HT-29 (cell line): Measurements from ENCODE around the gene MECR. TPM values are rescaled to one million over a fixed set of nuclear protein-coding genes. Genes with fewer than 3 reads are reported as not detected.
"Not testable (repeated sequence)": the region's sequence is repeated elsewhere in the genome, so short reads cannot be mapped to it uniquely, and the experiment has no call there.

ENCODE experiments used
- DNase-seq: peaks from one replicate; pipeline ENCODE4 v3.0.0-alpha.2; 2015; ENCODE audit warnings: low spot score
- total RNA-seq: library from RNA; depleted of rRNA; stranded (reverse); fragments of >200 nt; shearing (Covaris generic); gene quantifications from 2 replicates; pipeline ENCODE4 v1.2.3, GENCODE V29; 2014

The MECR gene
- total RNA-seq, 1 experiment from 2014 or later: 27.8 TPM

DNA sequence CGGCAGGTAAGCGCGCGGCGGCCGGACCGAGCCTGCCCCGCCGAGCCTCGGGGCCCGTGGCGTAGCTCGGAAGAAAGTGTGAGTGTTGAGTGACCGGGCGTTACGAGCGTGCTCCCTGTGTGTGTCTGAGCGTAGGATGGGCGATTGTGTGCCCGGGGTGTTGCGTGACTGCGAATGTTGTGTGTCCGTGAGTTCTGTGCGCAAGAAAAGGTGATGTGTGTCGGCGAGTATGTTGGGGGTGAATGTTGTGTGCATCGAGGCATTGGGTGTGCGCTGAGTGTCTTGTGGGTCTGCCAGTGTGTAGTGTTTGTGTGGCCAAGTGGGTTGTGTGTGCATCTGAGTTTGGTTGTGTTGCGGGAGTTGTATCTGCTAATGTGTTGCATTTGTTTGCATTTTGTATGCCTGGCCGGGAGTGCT is 6.0 kb upstream of the MECR start:
- no peak for DNase-seq

DNA sequence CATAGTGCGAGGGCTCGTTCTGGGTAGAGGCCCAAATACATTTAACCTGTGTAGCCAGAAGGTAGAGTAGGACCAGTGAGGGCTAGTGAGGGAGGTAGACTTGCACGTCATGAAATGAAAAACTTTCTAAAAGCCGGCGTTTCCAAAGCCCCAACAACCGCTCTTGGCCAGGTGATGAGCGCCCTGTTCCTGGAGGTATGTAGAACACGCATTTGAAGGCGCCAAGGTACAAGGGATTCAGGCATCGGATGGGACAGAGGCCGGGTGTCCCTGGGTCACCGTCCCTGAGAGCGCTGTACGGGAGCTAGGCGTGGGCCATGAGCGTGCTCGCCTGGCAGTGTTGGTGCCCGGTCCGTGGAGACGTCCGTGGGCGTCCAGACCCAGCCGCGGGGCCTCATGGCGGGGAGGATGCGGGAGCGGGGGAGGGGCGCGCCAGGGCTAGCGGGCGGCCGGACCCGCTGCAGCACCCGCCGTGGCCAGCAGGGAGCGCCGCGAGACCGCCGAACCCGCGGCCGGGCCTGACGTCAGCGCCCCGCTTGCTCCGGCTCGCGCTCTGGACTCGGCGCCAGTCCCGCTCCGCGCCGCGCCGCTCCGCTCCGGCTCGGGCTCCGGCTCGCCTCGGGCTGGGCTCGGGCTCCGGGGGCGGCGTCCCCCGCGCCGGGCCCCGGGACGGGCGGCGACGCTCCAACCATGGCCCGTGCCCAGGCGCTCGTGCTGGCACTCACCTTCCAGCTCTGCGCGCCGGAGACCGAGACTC is 5.4 kb upstream of the MECR start, which contains the start of gene PTPRU:
Gene PTPRU, plus strand, starts transcription at position 568 of the 757 bp plus-strand sequence. Its CDS starts 123 bp downstream, at position 691.
- peak; percentile 57 for DNase-seq

DNA sequence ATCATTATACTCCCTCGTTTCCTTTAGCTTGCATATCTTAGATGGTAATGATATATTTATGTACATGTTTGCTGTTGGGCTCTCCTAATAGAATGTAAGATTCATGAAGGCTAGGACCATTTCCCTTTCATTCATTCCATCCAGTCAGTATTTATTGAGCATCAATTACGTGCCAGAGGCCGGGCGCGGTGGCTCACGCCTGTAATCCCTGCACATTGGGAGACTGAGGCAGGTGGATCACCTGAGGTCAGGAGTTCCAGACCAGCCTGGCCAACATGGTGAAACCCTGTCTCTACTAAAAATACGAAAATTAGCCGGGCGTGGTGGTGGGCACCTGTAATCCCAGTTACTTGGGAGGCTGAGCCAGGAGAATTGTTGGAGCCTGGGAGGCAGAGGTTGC is 4.1 kb upstream of the MECR start:
- DNase-seq: not testable (repeated sequence)

DNA sequence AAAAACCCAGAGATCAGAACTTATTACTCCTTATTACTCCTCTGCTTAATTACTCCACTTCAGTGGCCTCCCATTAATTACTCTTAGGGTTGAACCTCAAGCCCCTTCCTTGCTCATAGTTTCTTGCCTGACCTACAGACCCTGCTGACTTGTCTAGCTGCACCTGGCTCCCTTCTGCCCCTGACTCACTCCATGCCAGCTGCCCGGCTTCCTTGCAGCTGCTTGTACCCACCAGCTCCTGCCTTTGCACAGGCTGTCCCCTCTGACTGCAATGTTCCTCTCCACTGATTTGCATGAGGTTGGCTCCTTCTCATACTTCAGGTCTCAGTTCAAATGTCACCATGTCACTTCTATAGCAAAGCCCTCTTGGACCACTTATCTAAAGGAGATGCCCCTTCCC is 3.7 kb upstream of the MECR start:
- DNase-seq: no peak

DNA sequence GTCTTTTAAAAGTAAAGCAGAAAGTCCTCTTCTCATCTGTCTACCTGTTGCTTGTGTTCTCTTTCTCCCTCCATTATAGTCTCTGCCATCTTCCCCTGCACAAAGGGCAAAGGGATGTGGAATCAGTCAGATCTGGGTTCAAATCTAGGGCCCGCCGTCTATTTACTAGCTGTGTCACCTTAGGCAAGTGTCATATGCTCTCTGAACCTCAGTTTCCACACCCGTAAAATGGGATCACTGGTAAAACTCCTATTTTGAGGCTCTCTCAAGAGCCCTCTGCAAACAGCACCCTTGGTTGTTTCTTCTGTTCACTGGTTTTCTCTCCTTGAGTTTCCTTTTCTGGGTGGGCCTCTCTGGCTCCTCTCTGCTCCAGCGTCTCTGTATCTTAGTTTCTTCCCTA is 3.0 kb upstream of the MECR start:
- no peak for DNase-seq

DNA sequence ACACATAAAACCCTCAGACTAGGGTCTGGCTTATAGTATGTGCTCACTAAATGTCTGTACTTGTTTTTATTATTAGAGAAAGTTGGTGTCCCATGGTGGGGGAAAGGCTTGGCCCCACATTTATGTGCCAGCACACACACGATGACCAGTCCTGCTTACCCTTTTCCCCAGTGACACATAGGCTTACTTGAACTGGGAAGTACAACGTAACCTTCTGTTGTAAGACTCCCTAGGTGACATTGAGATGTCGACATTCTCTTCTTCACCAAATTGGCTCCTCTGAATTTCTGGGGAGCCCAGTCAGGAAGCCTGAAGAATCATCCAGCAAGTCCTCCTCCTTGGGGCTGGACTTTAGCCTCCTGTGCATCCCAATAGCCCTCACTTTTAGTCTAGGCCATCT is 1.7 kb upstream of the MECR start:
- no peak for DNase-seq

DNA sequence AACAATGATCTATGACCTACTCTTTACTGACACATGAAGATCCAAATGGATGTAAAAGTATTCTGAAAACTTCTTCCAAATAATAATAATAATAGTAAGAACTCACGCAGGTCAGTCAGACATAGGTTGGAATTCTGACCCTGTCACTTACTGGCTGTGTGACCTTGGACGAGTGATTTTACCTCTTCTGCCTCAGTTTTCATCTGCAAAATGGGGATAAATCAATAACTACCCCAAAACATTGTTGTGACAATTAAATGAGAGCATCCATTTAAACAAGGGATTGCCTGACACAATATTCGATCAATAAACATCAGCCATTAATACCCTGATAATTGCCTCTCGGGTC is 556 bp downstream of the MECR start:
- no peak for DNase-seq

DNA sequence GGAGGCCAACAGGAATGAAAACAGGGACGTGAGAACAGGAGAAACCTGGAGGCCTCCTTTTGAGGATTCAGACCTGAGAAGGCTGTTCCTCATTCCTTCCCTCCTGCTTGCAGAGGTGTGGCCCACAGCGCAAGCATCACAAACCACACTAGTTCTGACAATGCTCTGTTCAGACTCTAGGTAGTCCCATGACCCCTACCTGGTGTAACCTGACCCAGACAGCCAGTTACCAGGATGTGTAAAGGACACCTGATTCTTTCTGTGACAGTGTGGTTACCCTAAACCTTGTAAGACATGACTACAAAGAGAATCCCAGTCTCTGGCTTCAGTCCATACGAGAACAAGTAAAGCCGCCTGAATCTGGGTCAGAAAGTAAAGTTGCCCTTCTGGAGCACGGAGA is 3.2 kb downstream of the MECR start:
- DNase-seq: no peak

DNA sequence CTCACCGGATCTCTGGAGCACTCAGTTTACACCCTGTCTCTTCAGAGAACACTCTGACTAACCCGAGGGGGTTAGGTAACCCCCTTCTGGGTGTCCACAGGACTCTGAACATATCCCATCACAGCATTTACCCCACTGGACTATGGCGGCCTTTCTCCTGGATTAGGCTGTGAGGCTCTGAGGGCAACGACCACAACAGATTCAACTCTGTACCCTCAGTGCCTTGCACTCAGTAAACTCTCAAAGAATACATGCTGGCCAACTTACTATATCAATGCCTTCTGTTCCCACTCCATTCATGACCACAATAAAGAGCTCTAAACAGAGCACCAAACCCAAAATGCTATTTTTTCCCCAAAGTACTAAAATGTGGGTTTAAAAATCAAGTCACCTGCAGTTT is 5.4 kb downstream of the MECR start:
- no peak for DNase-seq

DNA sequence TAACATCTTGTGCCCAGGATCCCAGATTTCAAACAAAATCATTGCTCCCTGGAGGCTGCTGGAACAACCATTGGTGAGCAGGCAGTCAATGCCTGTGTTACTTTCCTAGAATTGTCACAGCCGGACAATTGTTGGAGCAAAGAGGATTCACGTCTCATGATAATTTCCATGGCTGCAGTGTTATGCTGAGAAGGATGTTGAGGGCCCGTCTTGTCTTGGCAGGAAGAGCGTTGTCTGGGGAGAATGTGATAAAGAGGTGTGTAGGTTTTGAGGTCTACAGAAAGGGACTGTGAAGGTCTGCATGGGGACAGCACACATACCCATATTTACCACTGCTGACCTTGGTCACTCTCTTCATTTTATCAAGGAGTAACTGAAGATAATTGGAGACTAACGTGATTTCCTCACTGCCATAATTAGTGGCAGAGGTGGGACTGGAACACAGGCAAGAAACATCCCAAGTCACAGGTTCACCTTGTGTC is 6.3 kb downstream of the MECR start:
- no peak for DNase-seq

DNA sequence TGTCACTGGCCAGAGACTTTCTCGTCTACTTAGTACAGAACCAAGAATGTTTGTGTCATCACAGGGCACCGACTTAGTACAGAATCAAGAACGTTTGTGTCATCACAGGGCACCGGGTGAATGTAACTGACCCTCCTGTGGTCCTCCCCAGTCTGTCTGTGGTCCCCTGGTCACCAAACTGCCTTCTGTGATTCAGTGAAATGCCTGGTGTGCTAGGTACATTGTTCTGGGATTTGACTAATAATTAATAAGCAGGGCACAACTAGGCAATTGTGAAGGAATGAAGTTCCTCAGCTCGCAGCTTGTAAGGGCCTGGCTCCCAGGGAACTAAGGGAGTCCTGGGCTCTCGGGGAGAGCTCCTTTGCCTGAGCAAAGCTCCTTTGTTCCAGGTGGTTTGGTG is 7.2 kb downstream of the MECR start:
- DNase-seq: no peak

DNA sequence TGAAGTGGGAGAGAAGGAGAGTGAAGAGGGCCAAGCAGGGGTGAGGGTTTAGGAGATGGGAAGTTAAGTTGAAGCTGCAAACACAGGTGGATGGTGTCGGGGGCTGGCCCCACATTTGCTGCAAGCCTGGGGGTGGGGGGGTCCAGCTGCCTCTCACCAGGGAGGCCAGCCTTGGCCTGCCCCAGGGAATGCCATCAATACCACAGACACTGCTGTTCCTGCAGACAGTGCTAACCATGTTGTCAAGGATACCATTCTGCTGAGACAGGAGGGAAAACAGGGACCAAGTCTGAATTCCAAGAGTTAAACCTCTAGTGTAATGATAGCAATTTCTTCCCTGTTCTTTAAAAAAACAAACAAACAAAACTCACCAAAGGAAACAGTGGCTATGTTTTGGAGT is 8.0 kb downstream of the MECR start:
- no peak for DNase-seq

DNA sequence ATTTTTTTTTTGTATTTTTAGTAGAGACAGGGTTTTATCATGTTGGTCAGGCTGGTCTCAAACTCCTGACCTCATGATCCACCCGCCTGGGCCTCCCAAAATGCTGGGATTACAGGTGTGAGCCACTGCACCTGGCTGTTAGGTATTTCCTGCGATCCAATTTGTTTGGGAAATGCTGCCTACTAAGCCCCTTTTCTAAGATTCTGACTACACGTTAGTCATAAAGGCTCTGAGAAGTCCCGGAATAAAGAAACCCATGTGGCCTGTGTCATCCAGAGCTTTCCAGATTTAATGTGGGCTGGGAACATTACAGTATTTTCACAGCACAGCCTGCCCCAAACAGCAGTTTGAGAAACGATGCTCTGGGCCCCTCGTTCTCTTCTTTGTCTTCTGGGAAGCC is 8.5 kb downstream of the MECR start:
- not testable (repeated sequence) for DNase-seq

DNA sequence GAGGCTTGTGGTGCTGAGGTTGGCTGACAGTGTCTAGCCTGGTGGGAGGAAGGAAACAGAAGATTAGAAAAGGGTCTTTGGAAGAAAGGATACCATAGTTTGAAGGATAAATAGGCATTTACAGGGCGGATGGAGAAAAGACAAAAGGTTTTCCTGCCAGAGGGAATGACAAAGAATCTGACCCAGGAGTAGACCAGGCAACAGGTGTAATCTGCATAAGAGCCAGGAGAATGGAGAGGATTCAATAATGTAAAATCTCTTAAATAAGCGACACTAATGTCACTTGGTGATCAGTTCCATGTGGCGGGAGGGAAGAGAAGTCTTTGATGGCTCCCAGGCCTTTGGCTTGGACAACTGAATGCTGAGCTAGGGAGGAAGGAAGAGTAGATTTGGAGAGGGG is 9.4 kb downstream of the MECR start:
- no peak for DNase-seq

DNA sequence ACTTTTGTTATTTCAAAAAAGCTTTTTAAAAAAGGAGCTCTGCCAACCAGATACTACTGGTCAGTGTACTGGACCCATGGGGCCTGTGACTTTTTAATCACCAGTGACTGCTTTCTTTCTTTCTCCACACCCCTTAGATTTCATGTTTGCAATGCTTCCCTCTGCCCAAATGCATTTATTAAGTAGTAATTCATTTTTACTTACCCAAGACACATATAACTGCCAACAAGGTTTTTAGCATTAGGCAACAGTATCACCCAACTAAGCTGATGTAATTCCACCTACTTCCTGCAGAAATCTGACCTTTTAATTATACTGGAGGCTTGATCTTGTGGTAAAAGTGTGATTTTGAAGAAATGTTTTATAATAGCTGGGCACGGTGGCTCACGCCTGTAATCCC is 12.5 kb downstream of the MECR start:
- DNase-seq: no peak

DNA sequence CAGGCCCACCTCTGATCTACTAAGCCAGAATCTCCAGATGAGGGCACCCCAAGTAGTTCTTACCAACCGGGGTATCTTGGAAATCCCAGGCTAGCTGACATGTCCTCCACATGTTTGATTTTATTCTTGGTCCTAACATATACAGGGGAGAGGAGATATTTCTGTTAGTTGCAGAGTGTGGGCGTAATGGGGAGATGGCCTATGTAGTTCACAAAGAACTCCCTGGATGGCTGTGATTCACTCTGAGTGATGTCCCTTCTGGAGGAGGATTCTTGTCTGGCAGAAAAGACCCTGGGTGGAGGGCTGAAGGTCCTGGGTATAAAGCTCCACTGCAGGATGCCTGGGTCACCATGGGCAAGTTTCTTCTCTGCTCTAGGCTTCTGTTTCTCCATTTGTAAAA is 13.1 kb downstream of the MECR start:
- no peak for DNase-seq

DNA sequence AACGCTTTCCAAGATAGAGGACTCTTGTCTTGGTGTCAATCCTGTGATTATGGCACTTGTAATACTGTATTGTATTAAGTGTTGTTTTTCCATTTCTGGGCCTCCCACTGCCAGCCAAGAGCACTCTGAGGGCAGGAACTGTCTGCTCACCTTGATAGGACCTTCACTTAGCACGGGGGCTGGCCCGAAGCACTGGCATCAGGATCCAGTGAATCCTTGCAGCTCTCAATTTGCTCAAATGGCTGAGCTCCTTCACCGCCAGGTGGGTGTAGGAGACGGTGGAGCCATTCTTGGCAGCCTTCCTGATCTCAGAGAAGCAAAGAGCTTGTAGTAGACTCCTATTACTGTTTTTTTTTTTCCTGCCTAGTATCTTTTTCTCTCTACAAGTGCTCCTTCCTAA is 17.7 kb downstream of the MECR start:
- no peak for DNase-seq

DNA sequence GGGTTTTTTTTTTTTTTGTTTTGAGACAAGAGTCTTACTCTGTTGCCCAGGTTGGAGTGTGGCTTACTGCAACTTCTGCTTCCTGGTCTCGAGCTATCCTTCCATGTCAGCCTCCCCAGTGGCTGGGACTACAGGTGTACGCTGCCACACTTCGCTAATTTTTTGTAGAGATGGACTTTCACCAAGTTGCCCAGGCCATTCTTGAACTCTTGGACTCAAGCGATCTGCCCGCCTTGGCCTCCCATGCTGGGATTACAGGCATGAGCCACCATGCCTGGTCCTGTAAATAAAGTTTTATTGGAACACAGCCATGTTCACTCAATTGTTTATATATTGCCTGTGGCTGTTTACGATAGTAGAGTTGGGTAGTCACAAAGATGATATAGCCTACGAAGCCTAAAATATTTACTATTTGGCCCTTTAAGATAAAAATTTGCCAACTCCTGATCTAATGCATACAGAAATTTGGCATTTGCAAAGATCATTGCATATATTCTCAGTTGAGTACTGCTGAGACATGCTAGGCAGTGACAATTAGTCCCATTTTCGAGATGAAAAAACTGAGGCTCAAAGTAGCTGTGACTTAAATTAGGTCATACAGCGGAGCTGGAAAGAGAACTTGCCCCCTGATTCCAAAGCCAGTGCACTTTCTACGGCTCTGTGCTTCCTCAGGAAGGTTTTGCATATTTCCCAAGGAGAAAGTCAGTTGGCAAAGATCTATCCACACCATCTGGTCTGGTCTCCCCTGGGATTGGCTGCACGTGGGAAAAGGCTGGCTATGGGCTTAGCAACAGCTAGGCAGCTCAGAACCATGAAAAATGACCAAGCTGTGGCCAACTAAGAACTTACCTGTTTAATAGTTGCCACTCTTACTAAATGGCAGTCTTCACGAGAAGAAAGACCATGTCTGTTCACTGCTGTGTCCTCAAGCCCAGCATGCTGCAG is 19.4 kb downstream of the MECR start:
- DNase-seq: no peak

DNA sequence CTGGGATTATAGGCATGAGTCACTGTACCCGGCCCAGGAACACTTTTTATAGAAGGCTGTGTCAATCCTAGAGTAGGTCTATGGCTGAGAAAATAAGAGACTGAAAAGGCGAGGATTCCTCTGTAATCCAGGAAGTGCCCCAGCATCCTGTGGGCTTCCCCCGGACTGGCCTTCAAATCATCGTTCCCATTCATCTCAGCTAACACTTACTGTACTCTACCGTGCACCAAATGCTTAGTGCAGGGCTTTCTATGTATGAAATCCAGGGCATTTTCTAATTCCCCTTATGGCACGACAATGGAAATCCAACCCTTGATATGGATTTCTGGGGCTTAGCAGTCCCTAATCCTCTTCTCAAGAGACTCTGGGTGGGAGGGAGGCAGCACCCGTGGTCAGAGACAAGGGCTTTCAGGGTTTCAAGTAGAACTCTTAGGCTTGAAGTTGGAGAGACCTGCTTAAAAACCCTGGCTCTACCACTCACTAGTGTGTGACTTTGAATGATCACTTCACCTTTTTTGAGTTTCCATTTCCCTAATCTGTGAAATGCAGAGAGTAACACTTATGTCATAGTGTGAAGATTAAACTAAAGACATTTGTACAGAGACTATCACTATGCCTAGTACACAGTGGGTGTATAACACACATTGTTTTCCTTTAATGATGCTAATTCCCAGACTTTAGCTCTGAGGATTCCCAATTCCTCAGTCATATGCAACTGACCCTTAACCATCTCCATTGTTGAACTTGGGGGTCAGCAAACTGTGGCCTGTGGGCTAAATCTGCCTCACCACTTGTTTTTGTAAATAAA is 20.3 kb downstream of the MECR start:
- DNase-seq: no peak

DNA sequence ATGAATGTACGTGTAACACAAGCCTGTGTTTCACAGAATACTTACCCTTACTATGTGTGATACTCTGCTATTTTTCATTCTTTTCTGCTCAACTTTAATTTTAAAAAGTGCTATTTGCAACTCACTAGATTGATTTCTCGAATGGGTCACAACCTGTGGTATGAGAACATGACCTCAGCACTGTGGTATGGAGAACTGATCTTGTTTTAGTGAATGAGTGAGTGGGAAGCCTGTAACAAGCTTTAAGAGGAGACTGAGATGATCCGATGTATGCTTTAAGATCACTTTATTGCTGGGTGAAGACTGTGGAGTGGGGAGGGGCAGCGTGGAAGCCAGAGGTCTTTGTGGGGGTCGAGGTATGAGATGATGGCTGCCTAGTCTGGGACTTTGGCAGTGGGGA is 21.6 kb downstream of the MECR start:
- no peak for DNase-seq

DNA sequence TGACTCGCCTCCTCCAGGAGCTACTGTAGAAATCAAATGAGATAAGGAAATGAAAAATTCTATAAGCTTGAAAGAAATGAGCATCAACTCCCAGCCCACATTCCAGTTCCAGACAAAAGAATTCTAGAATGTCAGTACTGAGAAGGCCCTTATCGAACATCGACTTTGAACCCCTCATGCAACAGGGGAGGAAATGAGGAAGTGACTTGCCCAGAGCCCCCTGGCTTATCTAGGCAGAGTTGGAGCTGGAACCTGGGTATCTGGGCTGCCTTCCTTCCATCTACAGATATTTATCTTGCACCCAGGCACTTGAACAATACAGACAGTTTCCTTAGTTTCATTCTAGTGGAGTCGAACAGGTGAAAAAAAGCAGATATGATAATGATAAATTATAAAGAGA is 22.3 kb downstream of the MECR start:
- no peak for DNase-seq
